DND-41 (cell line): ENCODE measurements around the gene LAG3.

Source experiments
- ATAC-seq: fragments of 200-7000 bp; cut with Tn5 transposase; 3 replicates; pipeline ENCODE4 v1.9.1; 2021; ENCODE audit warnings: low read depth; ENCODE audit not compliant: insufficient read depth
- DNase-seq: peaks from one replicate; pipeline ENCODE4 v3.0.0-alpha.2; 2020
- H2AFZ ChIP-seq: 2 replicates; pipeline ENCODE4 v1.6.0; 2012; ENCODE audit warnings: low read depth, low read length
- H3K27ac ChIP-seq: 2 replicates; pipeline ENCODE4 v1.5.1; 2012; ENCODE audit warnings: low read length, inconsistent platforms
- H3K27me3 ChIP-seq: fragments of 200-600 bp; sonication (generic); 2 replicates; pipeline ENCODE4 v1.6.0; 2012; ENCODE audit warnings: low read length, mild to moderate bottlenecking, inconsistent platforms; ENCODE audit not compliant: insufficient read depth, poor library complexity
- H3K36me3 ChIP-seq: 2 replicates; pipeline ENCODE4 v1.5.1; 2012; ENCODE audit warnings: low read length, inconsistent platforms; ENCODE audit not compliant: insufficient read depth
- H3K4me1 ChIP-seq: 2 replicates; pipeline ENCODE4 v1.5.1; 2012; ENCODE audit warnings: mild to moderate bottlenecking, low read length; ENCODE audit not compliant: insufficient read depth
- H3K4me2 ChIP-seq: 2 replicates; pipeline ENCODE4 v1.6.0; 2012; ENCODE audit warnings: mild to moderate bottlenecking, moderate library complexity, low read length, inconsistent platforms; ENCODE audit not compliant: insufficient read depth
- H3K4me3 ChIP-seq, 2 experiments: fragments of 200-600 bp in 1 of 2; shearing (Covaris generic) in 1 of 2; 2 replicates each; pipeline ENCODE4 v1.5.1; 2012 to 2016; ENCODE audit warnings: inconsistent platforms in 2 of 2, low read length in 2 of 2, mild to moderate bottlenecking in 2 of 2, low read depth in 1 of 2, moderate library complexity in 1 of 2
- H3K79me2 ChIP-seq: 2 replicates; pipeline ENCODE4 v1.6.0; 2012; ENCODE audit warnings: low read length, inconsistent platforms; ENCODE audit not compliant: insufficient read depth
- H3K9ac ChIP-seq: 2 replicates; pipeline ENCODE4 v1.6.0; 2012; ENCODE audit warnings: low read depth, mild to moderate bottlenecking, inconsistent platforms, low read length, moderate library complexity
- H3K9me3 ChIP-seq: 2 replicates; pipeline ENCODE4 v1.5.1; 2012; ENCODE audit warnings: low read length, moderate library complexity, mild to moderate bottlenecking, inconsistent platforms; ENCODE audit not compliant: insufficient read depth, severe bottlenecking
- H4K20me1 ChIP-seq: 2 replicates; pipeline ENCODE4 v1.6.0; 2012; ENCODE audit warnings: low read length; ENCODE audit not compliant: insufficient read depth
- CTCF ChIP-seq: IDR thresholded peaks from 2 replicates; pipeline ENCODE4 v1.5.1; 2012; ENCODE audit warnings: borderline replicate concordance, low read length, moderate library complexity, mild to moderate bottlenecking; ENCODE audit not compliant: poor library complexity, severe bottlenecking; ENCODE audit errors: extremely low read depth
- EZH2 ChIP-seq: IDR thresholded peaks from 3 replicates; pipeline ENCODE4 v1.6.1; 2012; ENCODE audit warnings: borderline replicate concordance, low read depth, mild to moderate bottlenecking, moderate library complexity, low read length, inconsistent platforms; ENCODE audit not compliant: severe bottlenecking

The LAG3 gene

GRCh38 chr12:6774499-6775062 is 2.3 kb downstream of the LAG3 start:
- no peak for TF ChIP-seq CTCF
- no peak overlapping the region for H2AFZ ChIP-seq
- H3K36me3 ChIP-seq, result no peaks in the 10 kb centered on the region
- ATAC-seq (no peak), DNase-seq (no peak)
- H3K4me3 ChIP-seq, result no peak overlapping the region
- peaks cover 2% of the 10 kb centered on the region for H3K27me3 ChIP-seq
- H3K4me1 ChIP-seq, result peaks cover 11% of the 10 kb centered on the region
- H3K79me2 ChIP-seq, result no peaks in the 10 kb centered on the region
- no peak overlapping the region for H3K27ac ChIP-seq
- H4K20me1 ChIP-seq, result no peaks in the 10 kb centered on the region
- no peak overlapping the region for H3K9ac ChIP-seq
- H3K9me3 ChIP-seq, result no peaks in the 10 kb centered on the region
- no peak overlapping the region for H3K4me2 ChIP-seq

- Histone ChIP-seq H2AFZ (no peak overlapping the region), H3K4me3 (no peak overlapping the region), H3K9ac (no peak overlapping the region), H3K36me3 (no peaks in the 10 kb centered on the region), H3K27me3 (peaks cover 2% of the 10 kb centered on the region), H3K9me3 (no peaks in the 10 kb centered on the region), H3K79me2 (no peaks in the 10 kb centered on the region), H3K27ac (no peak overlapping the region), H3K4me1 (peaks cover 11% of the 10 kb centered on the region), H3K4me2 (no peak overlapping the region), H4K20me1 (no peaks in the 10 kb centered on the region)
- no peak for TF ChIP-seq CTCF
- no peak for TF ChIP-seq EZH2
- ATAC-seq, result no peak
- no peak for DNase-seq
Measured at GRCh38 chr12:6775185-6776174, 3.2 kb downstream of the LAG3 start.

- TF ChIP-seq EZH2 (no peak), CTCF (no peak)
- H3K9ac ChIP-seq, result no peak overlapping the region
- peaks cover 15% of the 10 kb centered on the region for H3K4me1 ChIP-seq
- H3K79me2 ChIP-seq, result no peaks in the 10 kb centered on the region
- ATAC-seq, result no peak
- H2AFZ ChIP-seq, result no peak overlapping the region
- H3K27me3 ChIP-seq, result peaks cover 2% of the 10 kb centered on the region
- no peaks in the 10 kb centered on the region for H3K36me3 ChIP-seq
- H3K27ac ChIP-seq, result no peak overlapping the region
- DNase-seq, result no peak
- H3K4me3 ChIP-seq, result no peak overlapping the region
- H3K9me3 ChIP-seq, result no peaks in the 10 kb centered on the region
- no peaks in the 10 kb centered on the region for H4K20me1 ChIP-seq
- H3K4me2 ChIP-seq, result no peak overlapping the region
Measured at GRCh38 chr12:6777386-6777785, 5.1 kb downstream of the LAG3 start.
